ENCODE data around the gene PLXNA4. TPM values are rescaled to one million over a fixed set of nuclear protein-coding genes. Genes with fewer than 3 reads are reported as not detected.

PLXNA4 gene
- total RNA-seq, 1 experiment from 2014 or later: 0.10 TPM

DNA sequence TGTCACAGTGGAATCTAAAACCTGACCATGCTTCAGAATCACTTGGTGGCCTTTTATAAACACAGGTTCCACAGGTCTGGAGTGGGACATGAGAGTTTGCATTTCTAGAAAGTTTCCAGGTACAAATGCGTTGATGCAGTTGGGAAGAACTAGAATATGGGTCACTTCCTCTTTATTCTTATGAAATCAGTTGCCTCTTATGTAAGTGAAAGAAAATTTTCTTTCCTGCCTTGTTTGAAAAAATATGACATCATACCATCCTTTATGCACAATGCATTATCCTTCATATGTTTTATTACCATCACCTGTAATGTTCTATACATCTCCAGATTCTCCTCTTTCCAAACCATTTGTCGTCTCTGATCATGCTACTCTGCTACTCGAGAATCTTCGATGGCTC lies 44.0 kb downstream of the PLXNA4 start:
- DNase-seq (ENCODE audit: low read depth, low spot score) (no peak), ATAC-seq (no peak)
- CTCF ChIA-PET: no interaction called here
- Histone ChIP-seq H3K9me3 (ENCODE audit: control insufficient read depth, insufficient read depth, low read depth, low read length) (no peaks in the 10 kb centered on the region), H3K36me3 (ENCODE audit: control insufficient read depth, insufficient read depth, low read length) (no peaks in the 10 kb centered on the region), H3K4me3 (ENCODE audit: low read depth in 2 of 2, low read length in 2 of 2) (no peak overlapping the region), H3K4me1 (ENCODE audit: control insufficient read depth, insufficient read depth, low read length) (no peaks in the 10 kb centered on the region), H3K27ac (ENCODE audit: low read length) (no peak overlapping the region), H3K27me3 (ENCODE audit: control insufficient read depth, insufficient read depth, low read length) (peaks cover 19% of the 10 kb centered on the region)
- in situ Hi-C loops (cut with HindIII; ENCODE audit: low pct_unique_long_range_greater_than_20kb, low sequenced_read_pairs) (no loop called here), intact Hi-C loops (cut with micrococcal nuclease; ENCODE audit: unreplicated experiment) (no loop called here)
- BruUV-seq (replicated peaks): no TSS peak
- no peak for TF ChIP-seq POLR2AphosphoS5 (IDR thresholded peaks at IDR 0.05; ENCODE audit: low read depth, low read length)
- no peak for TF ChIP-seq TCF7L2 (IDR thresholded peaks at IDR 0.05; ENCODE audit: low read depth, low read length)
- TF ChIP-seq, protein P1, sequence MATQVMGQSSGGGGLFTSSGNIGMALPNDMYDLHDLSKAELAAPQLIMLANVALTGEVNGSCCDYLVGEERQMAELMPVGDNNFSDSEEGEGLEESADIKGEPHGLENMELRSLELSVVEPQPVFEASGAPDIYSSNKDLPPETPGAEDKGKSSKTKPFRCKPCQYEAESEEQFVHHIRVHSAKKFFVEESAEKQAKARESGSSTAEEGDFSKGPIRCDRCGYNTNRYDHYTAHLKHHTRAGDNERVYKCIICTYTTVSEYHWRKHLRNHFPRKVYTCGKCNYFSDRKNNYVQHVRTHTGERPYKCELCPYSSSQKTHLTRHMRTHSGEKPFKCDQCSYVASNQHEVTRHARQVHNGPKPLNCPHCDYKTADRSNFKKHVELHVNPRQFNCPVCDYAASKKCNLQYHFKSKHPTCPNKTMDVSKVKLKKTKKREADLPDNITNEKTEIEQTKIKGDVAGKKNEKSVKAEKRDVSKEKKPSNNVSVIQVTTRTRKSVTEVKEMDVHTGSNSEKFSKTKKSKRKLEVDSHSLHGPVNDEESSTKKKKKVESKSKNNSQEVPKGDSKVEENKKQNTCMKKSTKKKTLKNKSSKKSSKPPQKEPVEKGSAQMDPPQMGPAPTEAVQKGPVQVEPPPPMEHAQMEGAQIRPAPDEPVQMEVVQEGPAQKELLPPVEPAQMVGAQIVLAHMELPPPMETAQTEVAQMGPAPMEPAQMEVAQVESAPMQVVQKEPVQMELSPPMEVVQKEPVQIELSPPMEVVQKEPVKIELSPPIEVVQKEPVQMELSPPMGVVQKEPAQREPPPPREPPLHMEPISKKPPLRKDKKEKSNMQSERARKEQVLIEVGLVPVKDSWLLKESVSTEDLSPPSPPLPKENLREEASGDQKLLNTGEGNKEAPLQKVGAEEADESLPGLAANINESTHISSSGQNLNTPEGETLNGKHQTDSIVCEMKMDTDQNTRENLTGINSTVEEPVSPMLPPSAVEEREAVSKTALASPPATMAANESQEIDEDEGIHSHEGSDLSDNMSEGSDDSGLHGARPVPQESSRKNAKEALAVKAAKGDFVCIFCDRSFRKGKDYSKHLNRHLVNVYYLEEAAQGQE (IDR thresholded peaks at IDR 0.05; ENCODE audit: insufficient read depth in 1 of 2, low read depth in 2 of 2, low read length in 1 of 2): no peak
- no peak for TF ChIP-seq SIN3A (IDR thresholded peaks at IDR 0.05; ENCODE audit: borderline replicate concordance, insufficient read depth, low read depth, low read length)
- TF ChIP-seq, protein P2, sequence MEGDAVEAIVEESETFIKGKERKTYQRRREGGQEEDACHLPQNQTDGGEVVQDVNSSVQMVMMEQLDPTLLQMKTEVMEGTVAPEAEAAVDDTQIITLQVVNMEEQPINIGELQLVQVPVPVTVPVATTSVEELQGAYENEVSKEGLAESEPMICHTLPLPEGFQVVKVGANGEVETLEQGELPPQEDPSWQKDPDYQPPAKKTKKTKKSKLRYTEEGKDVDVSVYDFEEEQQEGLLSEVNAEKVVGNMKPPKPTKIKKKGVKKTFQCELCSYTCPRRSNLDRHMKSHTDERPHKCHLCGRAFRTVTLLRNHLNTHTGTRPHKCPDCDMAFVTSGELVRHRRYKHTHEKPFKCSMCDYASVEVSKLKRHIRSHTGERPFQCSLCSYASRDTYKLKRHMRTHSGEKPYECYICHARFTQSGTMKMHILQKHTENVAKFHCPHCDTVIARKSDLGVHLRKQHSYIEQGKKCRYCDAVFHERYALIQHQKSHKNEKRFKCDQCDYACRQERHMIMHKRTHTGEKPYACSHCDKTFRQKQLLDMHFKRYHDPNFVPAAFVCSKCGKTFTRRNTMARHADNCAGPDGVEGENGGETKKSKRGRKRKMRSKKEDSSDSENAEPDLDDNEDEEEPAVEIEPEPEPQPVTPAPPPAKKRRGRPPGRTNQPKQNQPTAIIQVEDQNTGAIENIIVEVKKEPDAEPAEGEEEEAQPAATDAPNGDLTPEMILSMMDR (IDR thresholded peaks at IDR 0.05): no peak
- POLR2A ChIA-PET: no interaction called here

DNA sequence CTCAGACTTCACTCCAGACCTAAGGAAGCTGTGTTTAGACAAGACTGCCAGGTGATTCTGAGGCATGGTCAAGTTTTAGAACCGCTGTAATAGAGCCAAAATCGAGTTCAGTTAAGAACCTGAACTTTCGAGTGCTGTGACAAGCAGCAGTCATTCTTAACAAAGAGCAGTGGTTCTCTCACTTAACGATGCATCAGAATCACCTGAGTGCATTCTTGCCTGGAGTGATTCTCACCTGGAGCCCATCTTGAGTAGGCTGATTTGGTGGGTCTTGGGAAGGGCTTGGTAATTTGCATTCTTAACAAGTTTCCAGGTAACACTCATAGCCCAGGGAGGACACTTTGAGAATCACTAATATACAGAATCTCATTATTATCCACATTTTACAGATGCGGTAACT lies 44.7 kb downstream of the PLXNA4 start:
- no peak for DNase-seq (ENCODE audit: low read depth, low spot score)
- Histone ChIP-seq H3K4me1 (ENCODE audit: control insufficient read depth, insufficient read depth, low read length) (no peaks in the 10 kb centered on the region), H3K4me3 (ENCODE audit: low read depth in 2 of 2, low read length in 2 of 2) (no peak overlapping the region), H3K9me3 (ENCODE audit: control insufficient read depth, insufficient read depth, low read depth, low read length) (no peaks in the 10 kb centered on the region), H3K27me3 (ENCODE audit: control insufficient read depth, insufficient read depth, low read length) (peaks cover 21% of the 10 kb centered on the region), H3K27ac (ENCODE audit: low read length) (no peak overlapping the region), H3K36me3 (ENCODE audit: control insufficient read depth, insufficient read depth, low read length) (no peaks in the 10 kb centered on the region)
- TF ChIP-seq SIN3A (IDR thresholded peaks at IDR 0.05; ENCODE audit: borderline replicate concordance, insufficient read depth, low read depth, low read length) (no peak), TCF7L2 (IDR thresholded peaks at IDR 0.05; ENCODE audit: low read depth, low read length) (no peak), POLR2AphosphoS5 (IDR thresholded peaks at IDR 0.05; ENCODE audit: low read depth, low read length) (no peak)
- TF ChIP-seq, protein P1 (IDR thresholded peaks at IDR 0.05; ENCODE audit: insufficient read depth in 1 of 2, low read depth in 2 of 2, low read length in 1 of 2): no peak
- TF ChIP-seq, protein P2 (IDR thresholded peaks at IDR 0.05): no peak
- BruUV-seq (replicated peaks): no TSS peak
- ChIA-PET POLR2A (no interaction called here), CTCF (no interaction called here)
- intact Hi-C loops (cut with micrococcal nuclease; ENCODE audit: unreplicated experiment) (no loop called here), in situ Hi-C loops (cut with HindIII; ENCODE audit: low pct_unique_long_range_greater_than_20kb, low sequenced_read_pairs) (no loop called here)
- no peak for ATAC-seq

All from Panc1 (cell line).